CD14-positive monocyte (primary cell): ENCODE measurements around the gene LMO7. TPM values are rescaled to one million over a fixed set of nuclear protein-coding genes. Genes with fewer than 3 reads are reported as not detected.

Experiments used
- DNase-seq, 3 donors: peaks; one replicate each; pipeline ENCODE4 v3.0.0-alpha.2; 2011 to 2022
- H2AFZ ChIP-seq: 2 replicates; pipeline ENCODE4 v1.6.0; 2012; ENCODE audit warnings: mild to moderate bottlenecking, low read depth, low read length, inconsistent platforms; ENCODE audit not compliant: insufficient read depth, poor library complexity, severe bottlenecking
- H3K27ac ChIP-seq, 2 donors: 1 replicate in 1 of 2; 2 replicates in 1 of 2; pipeline ENCODE4 v1.5.1; 2012 to 2013; ENCODE audit warnings: low read length in 2 of 2, control low read depth in 1 of 2, inconsistent platforms in 1 of 2, low read depth in 1 of 2, mild to moderate bottlenecking in 1 of 2
- H3K27me3 ChIP-seq, 2 donors: one replicate each; pipeline versions ENCODE4 v1.6.0 to v1.6.1; 2011 to 2013; ENCODE audit warnings: low read length in 2 of 2; ENCODE audit not compliant: control insufficient read depth in 2 of 2, insufficient read depth in 2 of 2
- H3K36me3 ChIP-seq, 2 donors: replicated peaks in 1 of 2; 1 replicate in 1 of 2; 2 replicates in 1 of 2; pipeline versions ENCODE4 v1.5.1 to v1.6.1; 2012 to 2013; ENCODE audit warnings: low read length in 2 of 2, control low read depth in 1 of 2, inconsistent platforms in 1 of 2, mild to moderate bottlenecking in 1 of 2; ENCODE audit not compliant: insufficient read depth in 2 of 2, control insufficient read depth in 1 of 2
- H3K4me1 ChIP-seq, 2 donors: 1 replicate in 1 of 2; 2 replicates in 1 of 2; pipeline versions ENCODE4 v1.5.1 to v1.6.1; 2012 to 2013; ENCODE audit warnings: low read length in 2 of 2, control low read depth in 1 of 2, inconsistent platforms in 1 of 2, mild to moderate bottlenecking in 1 of 2, moderate library complexity in 1 of 2; ENCODE audit not compliant: insufficient read depth in 2 of 2, control insufficient read depth in 1 of 2
- H3K4me2 ChIP-seq: replicated peaks from 2 replicates; pipeline ENCODE3; 2012; ENCODE audit warnings: low read length, moderate library complexity, mild to moderate bottlenecking; ENCODE audit not compliant: poor library complexity, severe bottlenecking; ENCODE audit errors: extremely low read depth
- H3K4me3 ChIP-seq, 3 experiments: fragments of 200-600 bp in 1 of 3; sonication (generic) in 1 of 3; replicated peaks in 1 of 3; 1 replicate in 2 of 3; 2 replicates in 1 of 3; pipeline ENCODE4 v1.5.1; 2011 to 2013; ENCODE audit warnings: low read length in 3 of 3, mild to moderate bottlenecking in 3 of 3, control low read depth in 2 of 3, low read depth in 2 of 3, inconsistent platforms in 1 of 3, moderate library complexity in 1 of 3
- H3K79me2 ChIP-seq: 2 replicates; pipeline ENCODE4 v1.6.0; 2012; ENCODE audit warnings: mild to moderate bottlenecking, control low read depth, inconsistent platforms, low read length, moderate library complexity; ENCODE audit not compliant: insufficient read depth
- H3K9ac ChIP-seq: 2 replicates; pipeline ENCODE4 v1.6.0; 2017; ENCODE audit warnings: low read length, mild to moderate bottlenecking; ENCODE audit not compliant: insufficient read depth, poor library complexity, severe bottlenecking
- H3K9me3 ChIP-seq, 2 donors: replicated peaks in 1 of 2; 1 replicate in 1 of 2; 2 replicates in 1 of 2; pipeline versions ENCODE4 v1.5.1 to v1.6.1; 2012 to 2013; ENCODE audit warnings: low read length in 2 of 2, control low read depth in 1 of 2; ENCODE audit not compliant: control insufficient read depth in 1 of 2, insufficient read depth in 1 of 2
- H4K20me1 ChIP-seq: 2 replicates; pipeline ENCODE4 v1.6.0; 2012; ENCODE audit warnings: mild to moderate bottlenecking, low read length, control low read depth, moderate library complexity; ENCODE audit not compliant: insufficient read depth
- H3K27ac Mint-ChIP-seq, 7 donors: one replicate each; pipeline ENCODE4 v1.8.0; 2020; ENCODE audit warnings: mild to moderate bottlenecking in 7 of 7, mixed read lengths in 7 of 7, moderate library complexity in 6 of 7, inconsistent platforms in 2 of 7
- H3K27me3 Mint-ChIP-seq, 3 donors: one replicate each; pipeline ENCODE4 v1.8.0; 2021 to 2022; ENCODE audit warnings: low read depth in 3 of 3, mild to moderate bottlenecking in 3 of 3, mixed read lengths in 3 of 3, moderate library complexity in 3 of 3, inconsistent platforms in 1 of 3
- H3K36me3 Mint-ChIP-seq, 2 donors: one replicate each; pipeline ENCODE4 v1.8.0; 2020; ENCODE audit warnings: mixed read lengths in 2 of 2, inconsistent platforms in 1 of 2, mild to moderate bottlenecking in 1 of 2
- H3K4me1 Mint-ChIP-seq: one replicate; pipeline ENCODE4 v1.8.0; 2020; ENCODE audit warnings: mild to moderate bottlenecking, mixed read lengths
- H3K4me3 Mint-ChIP-seq, 2 donors: one replicate each; pipeline ENCODE4 v1.8.0; 2020; ENCODE audit warnings: mild to moderate bottlenecking in 2 of 2, mixed read lengths in 2 of 2, moderate library complexity in 1 of 2
- H3K9me3 Mint-ChIP-seq, 7 donors: one replicate each; pipeline ENCODE4 v1.8.0; 2020 to 2022; ENCODE audit warnings: mixed read lengths in 7 of 7, mild to moderate bottlenecking in 6 of 7, moderate library complexity in 6 of 7, inconsistent platforms in 2 of 7
- WGBS: methylation state at CpG from one replicate; pipeline ENCODE4 v1.1.5; 2013; ENCODE audit warnings: missing lambda C conversion rate; ENCODE audit not compliant: insufficient coverage; 5-methylcytosine and 5-hydroxymethylcytosine counted together
- intact Hi-C, 2 donors: fragments of 100-400 bp; cut with micrococcal nuclease; formaldehyde crosslinking; loops; one replicate each; pipeline versions ENCODE4 v1.15.0 to v1.15.1; 2023
- polyA plus RNA-seq, 3 donors: library from polyadenylated mRNA; depleted of rRNA in 1 of 3; unstranded in 2 of 3; stranded (reverse) in 1 of 3; fragments of 300-500 nt in 2 of 3; fragments of >200 nt in 1 of 3; fragmentation: Illumina TruSeq in 2 of 3; gene quantifications; 1 replicate in 2 of 3; 2 replicates in 1 of 3; pipeline ENCODE4 v1.2.3, GENCODE V29; 2012 to 2021
- TF ChIP-seq, protein P1 (sequence below): fragments of 200-600 bp; IDR thresholded peaks from one replicate; pipeline ENCODE4 v1.8.0; 2022; ENCODE audit warnings: antibody characterized with exemption, mild to moderate bottlenecking

The LMO7 gene
- polyA plus RNA-seq, 3 donors, result 0.79 to 1.6 (median 0.90) TPM

DNA sequence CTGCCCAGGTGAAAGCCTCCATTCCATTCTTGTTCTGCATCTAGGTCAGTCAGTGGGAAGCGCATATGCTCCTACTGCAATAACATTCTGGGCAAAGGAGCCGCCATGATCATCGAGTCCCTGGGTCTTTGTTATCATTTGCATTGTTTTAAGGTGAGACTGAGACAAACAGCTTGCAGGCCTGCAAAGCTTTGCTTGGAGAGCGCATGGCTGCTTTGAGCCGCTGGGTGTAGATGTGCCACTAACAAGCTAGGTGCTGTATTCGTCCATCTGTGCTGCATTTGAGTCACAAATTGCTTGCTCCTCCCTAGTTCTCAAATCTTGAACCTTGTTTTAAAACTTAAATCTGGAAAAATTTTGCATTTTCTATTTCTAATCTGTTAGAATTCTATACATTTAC is 219.1 kb downstream of the LMO7 start:
- Mint-ChIP-seq H3K4me1 (no peaks in the 10 kb centered on the region), H3K4me3 (no peak overlapping the region), H3K27ac (no peak overlapping the region), H3K36me3 (peaks cover 2 to 8% of the 10 kb centered on the region in 2 donors), H3K9me3 (peaks cover 0 to 4% (median 0%) of the 10 kb centered on the region in 7 donors), H3K27me3 (no peaks in the 10 kb centered on the region)
- no peaks in the 10 kb centered on the region for H4K20me1 ChIP-seq
- no peaks in the 10 kb centered on the region for H3K9me3 ChIP-seq
- H3K79me2 ChIP-seq, result no peaks in the 10 kb centered on the region
- no peaks in the 10 kb centered on the region for H3K27me3 ChIP-seq
- no peak for DNase-seq
- no peak overlapping the region for H3K27ac ChIP-seq
- no peaks in the 10 kb centered on the region for H3K4me1 ChIP-seq
- TF ChIP-seq, protein P1, sequence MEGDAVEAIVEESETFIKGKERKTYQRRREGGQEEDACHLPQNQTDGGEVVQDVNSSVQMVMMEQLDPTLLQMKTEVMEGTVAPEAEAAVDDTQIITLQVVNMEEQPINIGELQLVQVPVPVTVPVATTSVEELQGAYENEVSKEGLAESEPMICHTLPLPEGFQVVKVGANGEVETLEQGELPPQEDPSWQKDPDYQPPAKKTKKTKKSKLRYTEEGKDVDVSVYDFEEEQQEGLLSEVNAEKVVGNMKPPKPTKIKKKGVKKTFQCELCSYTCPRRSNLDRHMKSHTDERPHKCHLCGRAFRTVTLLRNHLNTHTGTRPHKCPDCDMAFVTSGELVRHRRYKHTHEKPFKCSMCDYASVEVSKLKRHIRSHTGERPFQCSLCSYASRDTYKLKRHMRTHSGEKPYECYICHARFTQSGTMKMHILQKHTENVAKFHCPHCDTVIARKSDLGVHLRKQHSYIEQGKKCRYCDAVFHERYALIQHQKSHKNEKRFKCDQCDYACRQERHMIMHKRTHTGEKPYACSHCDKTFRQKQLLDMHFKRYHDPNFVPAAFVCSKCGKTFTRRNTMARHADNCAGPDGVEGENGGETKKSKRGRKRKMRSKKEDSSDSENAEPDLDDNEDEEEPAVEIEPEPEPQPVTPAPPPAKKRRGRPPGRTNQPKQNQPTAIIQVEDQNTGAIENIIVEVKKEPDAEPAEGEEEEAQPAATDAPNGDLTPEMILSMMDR, result no peak
- H3K4me3 ChIP-seq, result no peak overlapping the region
- intact Hi-C loops, result no loop called here
- H3K4me2 ChIP-seq, result no peak overlapping the region
- no peak overlapping the region for H2AFZ ChIP-seq
- no peaks in the 10 kb centered on the region for H3K36me3 ChIP-seq
- 94% methylated on average over 3 of the region's 6 CpGs for WGBS
- no peak overlapping the region for H3K9ac ChIP-seq

DNA sequence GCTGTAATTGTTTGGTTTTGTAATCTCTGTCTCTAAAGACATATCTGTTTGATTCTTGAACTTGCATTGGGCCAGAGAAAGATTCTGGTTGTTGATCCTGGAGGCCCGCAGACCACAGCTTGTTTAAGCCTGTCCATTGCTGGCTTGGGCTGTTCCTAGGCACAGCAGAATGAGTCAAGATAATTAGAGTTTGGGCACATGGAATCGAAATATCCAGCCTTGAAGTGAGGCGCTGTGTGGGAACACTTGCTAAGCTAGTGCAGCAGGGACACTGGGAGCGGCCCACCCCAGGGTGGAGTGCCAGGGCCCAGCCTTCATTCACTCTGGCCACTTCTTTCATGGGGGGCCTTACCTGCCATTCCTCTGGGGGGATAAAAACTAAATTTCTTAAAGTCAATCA is 219.7 kb downstream of the LMO7 start:
- no peaks in the 10 kb centered on the region for H3K36me3 ChIP-seq
- H3K27ac ChIP-seq, result no peak overlapping the region
- DNase-seq, result no peak
- Mint-ChIP-seq H3K36me3 (peaks cover 2 to 8% of the 10 kb centered on the region in 2 donors), H3K4me3 (no peak overlapping the region), H3K27me3 (no peaks in the 10 kb centered on the region), H3K9me3 (peaks cover 0 to 2% (median 0%) of the 10 kb centered on the region in 7 donors), H3K27ac (no peak overlapping the region), H3K4me1 (no peaks in the 10 kb centered on the region)
- no peaks in the 10 kb centered on the region for H3K9me3 ChIP-seq
- TF ChIP-seq, protein P1, result no peak
- 90% methylated on average over 3 of the region's 4 CpGs for WGBS
- H3K27me3 ChIP-seq, result no peaks in the 10 kb centered on the region
- intact Hi-C loops, result no loop called here
- no peaks in the 10 kb centered on the region for H4K20me1 ChIP-seq
- H3K4me1 ChIP-seq, result no peaks in the 10 kb centered on the region
- H3K4me2 ChIP-seq, result no peak overlapping the region
- no peaks in the 10 kb centered on the region for H3K79me2 ChIP-seq
- H3K9ac ChIP-seq, result no peak overlapping the region
- H3K4me3 ChIP-seq, result no peak overlapping the region
- H2AFZ ChIP-seq, result no peak overlapping the region
